Muscle of back (tissue), 13 donors: ENCODE data around the gene ANKS1A. TPM values are rescaled to one million over a fixed set of nuclear protein-coding genes. Genes with fewer than 3 reads are reported as not detected.
A peak's percentile ranks its signal among the peaks of the same experiment; 100 is the strongest.
"Not testable (repeated sequence)": the region's sequence is repeated elsewhere in the genome, so short reads cannot be mapped to it uniquely, and the experiment has no call there.

Source experiments
- DNase-seq, 3 donors: peaks; one replicate each; pipeline versions ENCODE4 v3.0.0 to v3.0.0-alpha.2; 2013
- long read RNA-seq, 9 donors: transcript quantifications; one replicate each; lab custom pipeline, GENCODE V29; 2026
- polyA plus RNA-seq, 10 donors: library from polyadenylated mRNA; unstranded; fragments of 120-200 nt; gene quantifications; one replicate each; pipeline ENCODE4 v1.2.1, GENCODE V29; 2013; ENCODE audit not compliant: insufficient read length in 10 of 10

Gene ANKS1A
- polyA plus RNA-seq, result 10 to 100 TPM; 27.0 to 45.3 (median 34.3) TPM
- long read RNA-seq, donor 1, full-length matches to known transcripts, result 1 of 1 reads
- long read RNA-seq, donor 1, partial matches to known transcripts, result 0 of 1 reads
- long read RNA-seq, donor 1, other reads (novel, unspliced or antisense), result 0 of 1 reads
- long read RNA-seq, donor 2, partial matches to known transcripts, result 0 of 1 reads
- long read RNA-seq, donor 2, other reads (novel, unspliced or antisense), result 0 of 1 reads
- long read RNA-seq, donor 3, result 0 reads
- long read RNA-seq, donor 4, result 0 reads
- long read RNA-seq, donor 5, result 0 reads
- long read RNA-seq, donor 6, result 0 reads
- long read RNA-seq, donor 7, result 0 reads
- long read RNA-seq, donor 8, result 0 reads
- long read RNA-seq, donor 9, result 0 reads

- DNase-seq, result peak; percentile 53 to 87 (median 77)
Observed at GRCh38 chr6:34888874-34889555, at the start of gene ANKS1A. ANKS1A (plus strand) TSS chr6:34889255; CDS start chr6:34889403, 148 bp downstream.

GRCh38 chr6:34839666-34840352, 49.2 kb upstream of the ANKS1A start:
- DNase-seq, result no peak

- DNase-seq, result not testable (repeated sequence)
Observed at GRCh38 chr6:34849066-34849465, 40.0 kb upstream of the ANKS1A start.

GRCh38 chr6:34851361-34851760, 37.7 kb upstream of the ANKS1A start:
- DNase-seq, result no peak

- DNase-seq, result no peak
Observed at GRCh38 chr6:34852406-34853085, 36.5 kb upstream of the ANKS1A start.

- no peak for DNase-seq
Observed at GRCh38 chr6:34855463-34855862, 33.6 kb upstream of the ANKS1A start.

- no peak for DNase-seq
Observed at GRCh38 chr6:34858681-34859080, 30.4 kb upstream of the ANKS1A start.

- DNase-seq, result no peak
Observed at GRCh38 chr6:34859951-34860350, 29.1 kb upstream of the ANKS1A start.

GRCh38 chr6:34860776-34861175, 28.3 kb upstream of the ANKS1A start:
- no peak for DNase-seq

- no peak for DNase-seq
Observed at GRCh38 chr6:34864007-34864406, 25.0 kb upstream of the ANKS1A start.

GRCh38 chr6:34865107-34865506, 23.9 kb upstream of the ANKS1A start:
- peak; percentile 9 to 26 (median 24) for DNase-seq

GRCh38 chr6:34866509-34866908, 22.5 kb upstream of the ANKS1A start:
- no peak for DNase-seq

- no peak for DNase-seq
Observed at GRCh38 chr6:34867484-34867883, 21.6 kb upstream of the ANKS1A start.

- no peak for DNase-seq
Observed at GRCh38 chr6:34871853-34872252, 17.2 kb upstream of the ANKS1A start.

- DNase-seq, result no peak
Observed at GRCh38 chr6:34872332-34872731, 16.7 kb upstream of the ANKS1A start.

- no peak for DNase-seq
Observed at GRCh38 chr6:34875292-34876213, 13.5 kb upstream of the ANKS1A start.

- no peak for DNase-seq
Observed at GRCh38 chr6:34876472-34876871, 12.6 kb upstream of the ANKS1A start.

- no peak for DNase-seq
Observed at GRCh38 chr6:34877259-34877658, 11.8 kb upstream of the ANKS1A start.

- no peak for DNase-seq
Observed at GRCh38 chr6:34877869-34878485, 11.1 kb upstream of the ANKS1A start.

GRCh38 chr6:34884073-34884472, 5.0 kb upstream of the ANKS1A start:
- DNase-seq, result not testable (repeated sequence)
